Measurements from ENCODE around the gene APRT.

The APRT gene

GRCh38 chr16:88853325-88853941 is 41.7 kb upstream of the APRT start:
- H3K4me3 ChIP-seq (ENCODE audit: low read depth, low read length): no peak overlapping the region
- peaks cover 2% of the 10 kb centered on the region for H3K36me3 ChIP-seq (ENCODE audit: control insufficient read depth, insufficient read depth, low read length)
- H3K9ac ChIP-seq (ENCODE audit: low read length): no peak overlapping the region
- peaks cover 8% of the 10 kb centered on the region for H3K4me1 ChIP-seq (ENCODE audit: control insufficient read depth, insufficient read depth, low read length)
- no peak overlapping the region for H3K27ac ChIP-seq (ENCODE audit: low read depth, low read length)
- no peaks in the 10 kb centered on the region; the same call in 1 of the 2 replicates for H3K9me3 ChIP-seq (ENCODE audit: control insufficient read depth, insufficient read depth, low read depth, low read length)
- no peaks in the 10 kb centered on the region for H3K27me3 ChIP-seq (ENCODE audit: control insufficient read depth, insufficient read depth, low read length)

GRCh38 chr16:88851616-88852015 is 39.9 kb upstream of the APRT start:
- H3K4me3 ChIP-seq (ENCODE audit: low read depth, low read length): no peak overlapping the region
- no peaks in the 10 kb centered on the region; the same call in 1 of the 2 replicates for H3K36me3 ChIP-seq (ENCODE audit: control insufficient read depth, insufficient read depth, low read length)
- H3K27ac ChIP-seq (ENCODE audit: low read depth, low read length): no peak overlapping the region
- H3K27me3 ChIP-seq (ENCODE audit: control insufficient read depth, insufficient read depth, low read length): no peaks in the 10 kb centered on the region
- no peak overlapping the region for H3K9ac ChIP-seq (ENCODE audit: low read length)
- peaks cover 4% of the 10 kb centered on the region; the same call in 1 of the 2 replicates for H3K4me1 ChIP-seq (ENCODE audit: control insufficient read depth, insufficient read depth, low read length)
- H3K9me3 ChIP-seq (ENCODE audit: control insufficient read depth, insufficient read depth, low read depth, low read length): no peaks in the 10 kb centered on the region; the same call in 1 of the 2 replicates

GRCh38 chr16:88850531-88851199 is 38.9 kb upstream of the APRT start:
- Histone ChIP-seq H3K4me3 (ENCODE audit: low read depth, low read length) (no peak overlapping the region), H3K27me3 (ENCODE audit: control insufficient read depth, insufficient read depth, low read length) (no peaks in the 10 kb centered on the region), H3K9ac (ENCODE audit: low read length) (no peak overlapping the region), H3K36me3 (ENCODE audit: control insufficient read depth, insufficient read depth, low read length) (no peaks in the 10 kb centered on the region; the same call in 1 of the 2 replicates), H3K27ac (ENCODE audit: low read depth, low read length) (no peak overlapping the region), H3K4me1 (ENCODE audit: control insufficient read depth, insufficient read depth, low read length) (peaks cover 1% of the 10 kb centered on the region; the same call in 1 of the 2 replicates), H3K9me3 (ENCODE audit: control insufficient read depth, insufficient read depth, low read depth, low read length) (no peaks in the 10 kb centered on the region; the same call in 1 of the 2 replicates)

GRCh38 chr16:88848557-88848956 is 36.8 kb upstream of the APRT start:
- Histone ChIP-seq H3K27ac (ENCODE audit: low read depth, low read length) (no peak overlapping the region), H3K9ac (ENCODE audit: low read length) (no peak overlapping the region), H3K9me3 (ENCODE audit: control insufficient read depth, insufficient read depth, low read depth, low read length) (no peaks in the 10 kb centered on the region; the same call in 1 of the 2 replicates), H3K36me3 (ENCODE audit: control insufficient read depth, insufficient read depth, low read length) (no peaks in the 10 kb centered on the region; the same call in 1 of the 2 replicates), H3K27me3 (ENCODE audit: control insufficient read depth, insufficient read depth, low read length) (no peaks in the 10 kb centered on the region), H3K4me1 (ENCODE audit: control insufficient read depth, insufficient read depth, low read length) (no peaks in the 10 kb centered on the region), H3K4me3 (ENCODE audit: low read depth, low read length) (no peak overlapping the region)

- no peak overlapping the region for H3K9ac ChIP-seq (ENCODE audit: low read length)
- no peaks in the 10 kb centered on the region for H3K27me3 ChIP-seq (ENCODE audit: control insufficient read depth, insufficient read depth, low read length)
- no peak overlapping the region for H3K27ac ChIP-seq (ENCODE audit: low read depth, low read length)
- H3K4me1 ChIP-seq (ENCODE audit: control insufficient read depth, insufficient read depth, low read length): no peaks in the 10 kb centered on the region
- no peak overlapping the region for H3K4me3 ChIP-seq (ENCODE audit: low read depth, low read length)
- no peaks in the 10 kb centered on the region; the same call in 1 of the 2 replicates for H3K36me3 ChIP-seq (ENCODE audit: control insufficient read depth, insufficient read depth, low read length)
- no peaks in the 10 kb centered on the region; the same call in 1 of the 2 replicates for H3K9me3 ChIP-seq (ENCODE audit: control insufficient read depth, insufficient read depth, low read depth, low read length)
Measured at GRCh38 chr16:88847654-88848053, 35.9 kb upstream of the APRT start.

GRCh38 chr16:88846088-88846487 is 34.4 kb upstream of the APRT start:
- H3K4me1 ChIP-seq (ENCODE audit: control insufficient read depth, insufficient read depth, low read length): no peaks in the 10 kb centered on the region
- no peak overlapping the region for H3K4me3 ChIP-seq (ENCODE audit: low read depth, low read length)
- no peaks in the 10 kb centered on the region for H3K27me3 ChIP-seq (ENCODE audit: control insufficient read depth, insufficient read depth, low read length)
- no peaks in the 10 kb centered on the region; the same call in 1 of the 2 replicates for H3K36me3 ChIP-seq (ENCODE audit: control insufficient read depth, insufficient read depth, low read length)
- no peaks in the 10 kb centered on the region for H3K9me3 ChIP-seq (ENCODE audit: control insufficient read depth, insufficient read depth, low read depth, low read length)
- H3K27ac ChIP-seq (ENCODE audit: low read depth, low read length): no peak overlapping the region
- H3K9ac ChIP-seq (ENCODE audit: low read length): no peak overlapping the region

GRCh38 chr16:88844419-88845036 is 32.8 kb upstream of the APRT start:
- Histone ChIP-seq H3K4me1 (ENCODE audit: control insufficient read depth, insufficient read depth, low read length) (no peaks in the 10 kb centered on the region), H3K9me3 (ENCODE audit: control insufficient read depth, insufficient read depth, low read depth, low read length) (no peaks in the 10 kb centered on the region), H3K9ac (ENCODE audit: low read length) (no peak overlapping the region), H3K27ac (ENCODE audit: low read depth, low read length) (no peak overlapping the region), H3K4me3 (ENCODE audit: low read depth, low read length) (no peak overlapping the region), H3K36me3 (ENCODE audit: control insufficient read depth, insufficient read depth, low read length) (peaks cover 14% of the 10 kb centered on the region), H3K27me3 (ENCODE audit: control insufficient read depth, insufficient read depth, low read length) (no peaks in the 10 kb centered on the region)

- Histone ChIP-seq H3K9me3 (ENCODE audit: control insufficient read depth, insufficient read depth, low read depth, low read length) (no peaks in the 10 kb centered on the region), H3K36me3 (ENCODE audit: control insufficient read depth, insufficient read depth, low read length) (peaks cover 17% of the 10 kb centered on the region), H3K27ac (ENCODE audit: low read depth, low read length) (no peak overlapping the region), H3K4me1 (ENCODE audit: control insufficient read depth, insufficient read depth, low read length) (no peaks in the 10 kb centered on the region), H3K27me3 (ENCODE audit: control insufficient read depth, insufficient read depth, low read length) (no peaks in the 10 kb centered on the region), H3K4me3 (ENCODE audit: low read depth, low read length) (no peak overlapping the region), H3K9ac (ENCODE audit: low read length) (no peak overlapping the region)
Measured at GRCh38 chr16:88843256-88843655, 31.5 kb upstream of the APRT start.

GRCh38 chr16:88842806-88843205 is 31.1 kb upstream of the APRT start:
- H3K4me1 ChIP-seq (ENCODE audit: control insufficient read depth, insufficient read depth, low read length): no peaks in the 10 kb centered on the region
- H3K36me3 ChIP-seq (ENCODE audit: control insufficient read depth, insufficient read depth, low read length): peaks cover 17% of the 10 kb centered on the region
- H3K9me3 ChIP-seq (ENCODE audit: control insufficient read depth, insufficient read depth, low read depth, low read length): no peaks in the 10 kb centered on the region
- H3K4me3 ChIP-seq (ENCODE audit: low read depth, low read length): no peak overlapping the region
- H3K27me3 ChIP-seq (ENCODE audit: control insufficient read depth, insufficient read depth, low read length): no peaks in the 10 kb centered on the region
- no peak overlapping the region for H3K9ac ChIP-seq (ENCODE audit: low read length)
- no peak overlapping the region for H3K27ac ChIP-seq (ENCODE audit: low read depth, low read length)

- Histone ChIP-seq H3K4me1 (ENCODE audit: control insufficient read depth, insufficient read depth, low read length) (no peaks in the 10 kb centered on the region), H3K27ac (ENCODE audit: low read depth, low read length) (no peak overlapping the region), H3K36me3 (ENCODE audit: control insufficient read depth, insufficient read depth, low read length) (peaks cover 17% of the 10 kb centered on the region), H3K9me3 (ENCODE audit: control insufficient read depth, insufficient read depth, low read depth, low read length) (no peaks in the 10 kb centered on the region), H3K4me3 (ENCODE audit: low read depth, low read length) (no peak overlapping the region), H3K9ac (ENCODE audit: low read length) (no peak overlapping the region), H3K27me3 (ENCODE audit: control insufficient read depth, insufficient read depth, low read length) (no peaks in the 10 kb centered on the region)
Measured at GRCh38 chr16:88842308-88842756, 30.6 kb upstream of the APRT start.
